K562 (cell line): Measurements from ENCODE around the gene NECAB2. TPM values are rescaled to one million over a fixed set of nuclear protein-coding genes. Genes with fewer than 3 reads are reported as not detected.

Experiments used
- ATAC-seq: fragments of 200-7000 bp; cut with Tn5 transposase; 3 replicates; pipeline ENCODE4 v1.9.1; 2020; ENCODE audit warnings: moderate library complexity
- BruUV-seq: library from RNA; stranded (reverse); fragments of 400-500 nt; replicated peaks from 2 replicates; lab custom pipeline; 2021; lab: Mats Ljungman, UMichigan
- CTCF ChIA-PET: fragments of 300-600 bp; formaldehyde crosslinking; extraction: SDS; loops from one replicate; lab custom pipeline; 2021; ENCODE audit warnings: low intra/inter-chr PET ratio; lab: Yijun Ruan, JAX
- POLR2A ChIA-PET: fragments of 300-600, 350-650 bp; sonication (Branson Sonifier 250); formaldehyde crosslinking; extraction: SDS; loops from one replicate; lab custom pipeline; 2021; ENCODE audit warnings: antibody characterized with exemption, inconsistent platforms; lab: Yijun Ruan, JAX
- DNase-seq, 4 experiments: peaks; one replicate each; pipeline versions ENCODE4 v3.0.0 to v3.0.0-alpha.2; 2011 to 2018; ENCODE audit warnings: low spot score in 3 of 4, mixed read lengths in 3 of 4; ENCODE audit errors: extremely low read depth in 1 of 4
- FAIRE-seq: peaks from 2 replicates; lab custom pipeline; 2011; peaks lifted over from hg19 to GRCh38; lab: Jason Lieb, UNC
- H2AFZ ChIP-seq: 2 replicates; pipeline ENCODE4 v1.6.0; 2011; ENCODE audit warnings: low read depth, low read length, control low read depth, inconsistent platforms
- H3K27ac ChIP-seq: fragments of 200-600 bp; 3 replicates; pipeline ENCODE4 v1.8.0; 2011; ENCODE audit warnings: low read depth, mild to moderate bottlenecking, control low read depth, inconsistent platforms, low read length, moderate library complexity, mixed read lengths; ENCODE audit errors: extremely low read depth
- H3K27me3 ChIP-seq, 2 experiments: fragments of 300-600 bp in 1 of 2; 2 replicates in 1 of 2; 3 replicates in 1 of 2; pipeline versions ENCODE4 v1.6.0 to v1.8.0; 2011; ENCODE audit warnings: inconsistent platforms in 2 of 2, low read length in 2 of 2, mild to moderate bottlenecking in 1 of 2, mixed read lengths in 1 of 2, moderate library complexity in 1 of 2; ENCODE audit not compliant: control insufficient read depth in 2 of 2, insufficient read depth in 2 of 2
- H3K36me3 ChIP-seq: fragments of 300-600 bp; 3 replicates; pipeline ENCODE4 v1.8.0; 2011; ENCODE audit warnings: mild to moderate bottlenecking, low read length, inconsistent platforms; ENCODE audit not compliant: control insufficient read depth, insufficient read depth
- H3K4me1 ChIP-seq, 2 experiments: fragments of 200-600 bp in 1 of 2; replicated peaks in 1 of 2; 2 replicates in 1 of 2; 3 replicates in 1 of 2; pipeline versions ENCODE4 v1.5.1 to v1.8.0; 2011; ENCODE audit warnings: inconsistent platforms in 2 of 2, low read length in 2 of 2, mild to moderate bottlenecking in 1 of 2, mixed read lengths in 1 of 2, moderate library complexity in 1 of 2; ENCODE audit not compliant: control insufficient read depth in 2 of 2, insufficient read depth in 2 of 2
- H3K4me2 ChIP-seq: 2 replicates; pipeline ENCODE4 v1.6.1; 2011; ENCODE audit warnings: low read length, control low read depth, inconsistent platforms, mixed read lengths; ENCODE audit not compliant: insufficient read depth
- H3K4me3 ChIP-seq: fragments of 200-600 bp; sonication (generic), shearing (Covaris generic); 2 replicates; pipeline ENCODE4 v1.5.1; 2016; ENCODE audit warnings: control low read depth, inconsistent platforms
- H3K79me2 ChIP-seq: fragments of 200-600 bp; 3 replicates; pipeline ENCODE4 v1.8.0; 2011; ENCODE audit warnings: low read length, inconsistent platforms; ENCODE audit not compliant: control insufficient read depth, insufficient read depth
- H3K9ac ChIP-seq, 2 experiments: 2 replicates each; pipeline versions ENCODE4 v1.6.0 to v1.6.1; 2011; ENCODE audit warnings: low read depth in 2 of 2, low read length in 2 of 2, control low read depth in 1 of 2, inconsistent platforms in 1 of 2, mild to moderate bottlenecking in 1 of 2, mixed read lengths in 1 of 2; ENCODE audit not compliant: insufficient read depth in 1 of 2
- H3K9me1 ChIP-seq: one replicate; pipeline ENCODE4 v1.6.0; 2011; ENCODE audit warnings: inconsistent platforms, mild to moderate bottlenecking, low read length, moderate library complexity; ENCODE audit not compliant: control insufficient read depth, insufficient read depth
- H3K9me3 ChIP-seq: replicated peaks from 2 replicates; pipeline ENCODE4 v1.5.1; 2011; ENCODE audit warnings: low read depth, low read length, inconsistent platforms; ENCODE audit not compliant: control insufficient read depth, insufficient read depth
- H4K20me1 ChIP-seq: replicated peaks from 2 replicates; pipeline ENCODE4 v1.6.1; 2011; ENCODE audit warnings: low read length, inconsistent platforms, mixed read lengths; ENCODE audit not compliant: control insufficient read depth, insufficient read depth
- CHAMP1 ChIP-seq: fragments of 450-650 bp; IDR thresholded peaks from 2 replicates; pipeline ENCODE4 v1.6.1; 2016; ENCODE audit warnings: mild to moderate bottlenecking
- MCM5 ChIP-seq: fragments of 450-650 bp; IDR thresholded peaks from 2 replicates; pipeline ENCODE4 v1.6.1; 2016; ENCODE audit warnings: low read depth
- TCF7L2 ChIP-seq: fragments of 150-350 bp; IDR thresholded peaks from 2 replicates; pipeline ENCODE4 v1.6.1; 2016; ENCODE audit warnings: low read depth, mild to moderate bottlenecking, low read length, moderate library complexity
- THRA ChIP-seq: fragments of 450-650 bp; IDR thresholded peaks from 2 replicates; pipeline ENCODE4 v1.6.1; 2017; ENCODE audit warnings: mild to moderate bottlenecking, moderate library complexity
- ZNF318 ChIP-seq, 2 experiments: fragments of 450-650 bp; IDR thresholded peaks; 2 replicates each; pipeline ENCODE4 v1.6.1; 2016; ENCODE audit warnings: mild to moderate bottlenecking in 2 of 2, borderline replicate concordance in 1 of 2, low read depth in 1 of 2, moderate library complexity in 1 of 2
- ZNF431 ChIP-seq: sonication (generic); formaldehyde crosslinking; IDR thresholded peaks from 2 replicates; pipeline ENCODE4 v1.8.0; 2022; ENCODE audit warnings: mild to moderate bottlenecking, missing genetic modification reagents
- WGBS: fragments of 100-300 bp; shearing (Covaris generic); methylation state at CpG from one replicate; pipeline ENCODE4 v1.1.6; 2016; ENCODE audit warnings: low coverage, mixed read lengths; ENCODE audit not compliant: insufficient coverage; ENCODE audit errors: missing lambda C conversion rate; 5-methylcytosine and 5-hydroxymethylcytosine counted together
- in situ Hi-C: fragments of 300-500 bp; cut with MboI; formaldehyde crosslinking; loops from 4 replicates; pipeline ENCODE4 v1.15.0; 2018; ENCODE audit warnings: inconsistent platforms, mixed read lengths
- intact Hi-C: fragments of 100-400 bp; cut with micrococcal nuclease; formaldehyde crosslinking; loops from 2 replicates; pipeline ENCODE4 v1.14.2; 2022
- polyA plus RNA-seq, 8 experiments: library from polyadenylated mRNA; depleted of rRNA in 4 of 8; stranded (reverse) in 5 of 8; unstranded in 3 of 8; fragments of >200 nt; fragmentation: Nextera tagmentation in 2 of 8; fragmentation: Illumina TruSeq in 1 of 8; extraction: Ambion mirVana in 2 of 8; extraction: Trizol in 1 of 8; gene quantifications; 2 replicates each; pipeline versions ENCODE4 v1.2.1 to v1.2.3, GENCODE V29; 2011 to 2014; ENCODE audit warnings: inconsistent platforms in 1 of 8, missing spikeins in 1 of 8
- total RNA-seq, 7 experiments: library from RNA; depleted of rRNA in 6 of 7; stranded (reverse); fragments of >200 nt in 6 of 7; fragmentation: Illumina TruSeq in 2 of 7; extraction: Trizol in 2 of 7; gene quantifications; 2 replicates each; pipeline versions ENCODE4 v1.2.1 to v1.2.3, GENCODE V29; 2011 to 2021; ENCODE audit warnings: low replicate concordance in 1 of 7
- TF ChIP-seq, protein P1 (sequence below): fragments of 250-450 bp; sonication (Bioruptor Pico); IDR thresholded peaks from 2 replicates; pipeline ENCODE4 v1.8.0; 2021; ENCODE audit warnings: moderate library complexity, mild to moderate bottlenecking, inconsistent platforms

The NECAB2 gene
- total and polyA plus RNA-seq, 9 of the 15 experiments (the other 6 are each of a cell fraction or from before 2014, with no cell fraction given), result 0.03 to 0.28 TPM; not detected in 7

GRCh38 chr16:83961591-83961990, 6.5 kb upstream of the NECAB2 start:
- ChIA-PET CTCF (interaction anchor here (0.6 to 1.1 kb wide), 3 partner anchors 80 to 104 kb away, joined by 3 to 4 read pairs (median 3); no protein-coding TSS in a partner anchor), POLR2A (interaction anchor here (0.6 kb wide), 2 partner anchors 8 to 79 kb away, joined by 3 read pairs; no protein-coding TSS in a partner anchor)
- Histone ChIP-seq H3K9ac (no peak overlapping the region), H2AFZ (no peak overlapping the region), H3K4me2 (no peak overlapping the region), H4K20me1 (peaks cover 5% of the 10 kb centered on the region; the same call in 1 of the 2 replicates), H3K27me3 (no peaks in the 10 kb centered on the region), H3K4me1 (peaks cover 0 to 36% of the 10 kb centered on the region in 2 experiments; a peak in 2 of 5 replicates), H3K27ac (no peak overlapping the region), H3K4me3 (no peak overlapping the region), H3K36me3 (peaks cover 5% of the 10 kb centered on the region; the same call in 1 of the 3 replicates), H3K9me1 (no peaks in the 10 kb centered on the region), H3K79me2 (no peaks in the 10 kb centered on the region), H3K9me3 (no peaks in the 10 kb centered on the region)
- 54% methylated on average over 4 of the region's 5 CpGs for WGBS
- DNase-seq, result no peak
- in situ Hi-C loops, result no loop called here
- intact Hi-C loops, result no loop called here
- no TSS peak for BruUV-seq
- ATAC-seq, result no peak
- no peak for FAIRE-seq
- TF ChIP-seq ZNF318 (IDR thresholded peaks at IDR 0.05; ENCODE audit: borderline replicate concordance in 1 of 2, low read depth in 1 of 2), result no peak
- TF ChIP-seq THRA, result no peak
- TF ChIP-seq ZNF431 (CRISPR knock-in tag), result no peak
- no peak for TF ChIP-seq CHAMP1
- TF ChIP-seq, protein P1, sequence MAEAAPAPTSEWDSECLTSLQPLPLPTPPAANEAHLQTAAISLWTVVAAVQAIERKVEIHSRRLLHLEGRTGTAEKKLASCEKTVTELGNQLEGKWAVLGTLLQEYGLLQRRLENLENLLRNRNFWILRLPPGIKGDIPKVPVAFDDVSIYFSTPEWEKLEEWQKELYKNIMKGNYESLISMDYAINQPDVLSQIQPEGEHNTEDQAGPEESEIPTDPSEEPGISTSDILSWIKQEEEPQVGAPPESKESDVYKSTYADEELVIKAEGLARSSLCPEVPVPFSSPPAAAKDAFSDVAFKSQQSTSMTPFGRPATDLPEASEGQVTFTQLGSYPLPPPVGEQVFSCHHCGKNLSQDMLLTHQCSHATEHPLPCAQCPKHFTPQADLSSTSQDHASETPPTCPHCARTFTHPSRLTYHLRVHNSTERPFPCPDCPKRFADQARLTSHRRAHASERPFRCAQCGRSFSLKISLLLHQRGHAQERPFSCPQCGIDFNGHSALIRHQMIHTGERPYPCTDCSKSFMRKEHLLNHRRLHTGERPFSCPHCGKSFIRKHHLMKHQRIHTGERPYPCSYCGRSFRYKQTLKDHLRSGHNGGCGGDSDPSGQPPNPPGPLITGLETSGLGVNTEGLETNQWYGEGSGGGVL (CRISPR knock-in tag), result no peak
- no peak for TF ChIP-seq TCF7L2
- no peak for TF ChIP-seq MCM5
